Vagina (tissue), 2 donors: ENCODE data around the gene AIMP2. TPM values are rescaled to one million over a fixed set of nuclear protein-coding genes. Genes with fewer than 3 reads are reported as not detected.
A peak's percentile ranks its signal among the peaks of the same experiment; 100 is the strongest.

Source experiments
- DNase-seq, 2 donors: peaks; one replicate each; pipeline ENCODE4 v3.0.0-alpha.2; 2017; ENCODE audit errors: extremely low spot score in 2 of 2
- H3K27ac ChIP-seq: fragments of 200-600 bp; sonication (generic); one replicate; pipeline ENCODE4 v1.5.1; 2019
- H3K27me3 ChIP-seq: fragments of 200-600 bp; sonication (generic); one replicate; pipeline ENCODE4 v1.5.1; 2019
- H3K36me3 ChIP-seq, 2 donors: fragments of 200-600 bp; sonication (generic); one replicate each; pipeline ENCODE4 v1.5.1; 2017 to 2019
- H3K4me1 ChIP-seq: fragments of 200-600 bp; sonication (generic); one replicate; pipeline ENCODE4 v1.5.1; 2019
- H3K4me3 ChIP-seq, 2 donors: fragments of 200-600 bp; sonication (generic); 1 replicate in 1 of 2; 2 replicates in 1 of 2; pipeline ENCODE4 v1.5.1; 2016 to 2019
- H3K9me3 ChIP-seq: fragments of 200-600 bp; sonication (generic); one replicate; pipeline ENCODE4 v1.5.1; 2019
- POLR2A ChIP-seq, 2 donors: fragments of 450-650 bp; IDR thresholded peaks; one replicate each; pipeline ENCODE4 v1.6.1; 2017; ENCODE audit warnings: antibody characterized with exemption in 2 of 2, mild to moderate bottlenecking in 2 of 2, moderate library complexity in 2 of 2
- POLR2AphosphoS5 ChIP-seq, 2 donors: sonication (generic); formaldehyde crosslinking; IDR thresholded peaks; one replicate each; pipeline ENCODE4 v1.9.0; 2017; ENCODE audit warnings: antibody characterized with exemption in 2 of 2, mild to moderate bottlenecking in 2 of 2, low read depth in 1 of 2; ENCODE audit not compliant: insufficient read depth in 1 of 2
- intact Hi-C: fragments of 100-400 bp; cut with DNase I; formaldehyde crosslinking; loops from one replicate; pipeline ENCODE4 v1.15.1; 2023
- total RNA-seq: library from RNA; depleted of rRNA; stranded (reverse); fragments of >200 nt; gene quantifications from one replicate; pipeline ENCODE4 v1.2.3, GENCODE V29; 2016
- TF ChIP-seq, protein P1 (sequence below), 3 experiments: fragments of 450-650 bp in 2 of 3; fragments of 200-600 bp in 1 of 3; sonication (generic) in 1 of 3; IDR thresholded peaks; one replicate each; pipeline ENCODE4 v1.5.1; 2017 to 2019; ENCODE audit warnings: antibody characterized with exemption in 3 of 3, mild to moderate bottlenecking in 2 of 3, moderate library complexity in 2 of 3

AIMP2 gene
- total RNA-seq, 1 donor from 2014 or later = 38.1 TPM

DNA sequence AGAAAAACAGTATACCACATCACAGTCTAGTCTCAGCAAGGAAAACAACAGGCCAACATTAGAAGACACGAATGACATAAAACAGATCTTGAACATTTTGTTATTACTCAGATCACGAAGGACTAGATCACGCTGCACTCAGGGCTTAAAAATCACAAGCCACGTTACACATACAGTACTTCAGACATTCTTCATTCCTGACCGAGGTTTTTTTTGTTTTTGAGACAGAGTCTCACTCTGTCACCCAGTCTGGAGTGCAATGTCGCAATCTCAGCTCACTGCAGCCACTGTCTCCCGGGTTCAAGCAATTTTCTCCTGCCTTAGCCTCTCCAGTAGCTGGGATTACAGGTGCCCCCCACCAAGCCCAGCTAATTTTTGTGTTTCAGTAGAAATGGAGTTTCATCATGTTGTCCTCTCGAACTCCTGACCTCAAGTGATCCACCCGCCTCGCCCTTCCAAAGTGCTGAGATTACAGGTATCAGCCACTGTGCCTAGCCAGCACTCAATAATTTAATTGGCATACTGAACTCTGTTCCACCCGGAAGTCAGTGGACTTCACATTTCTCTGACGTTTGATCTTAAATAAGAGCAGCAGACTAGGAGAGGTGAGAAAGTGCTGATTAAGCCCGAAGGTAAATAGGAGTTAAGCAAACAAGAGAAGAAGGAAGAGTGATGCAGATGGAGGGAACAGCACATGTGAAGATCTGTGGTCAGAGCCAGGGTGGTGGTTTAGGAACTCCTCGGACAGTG is 3.5 kb downstream of the AIMP2 start:
- DNase-seq = no peak
- Histone ChIP-seq H3K4me3 (no peak overlapping the region), H3K9me3 (no peaks in the 10 kb centered on the region), H3K27ac (no peak overlapping the region), H3K4me1 (peaks cover 43% of the 10 kb centered on the region), H3K27me3 (no peaks in the 10 kb centered on the region), H3K36me3 (peaks cover 0 to 9% of the 10 kb centered on the region in 2 donors)
- intact Hi-C loops = no loop called here
- no peak for TF ChIP-seq POLR2AphosphoS5 (IDR thresholded peaks at IDR 0.05; ENCODE audit: insufficient read depth in 1 of 2, low read depth in 1 of 2)
- TF ChIP-seq POLR2A (IDR thresholded peaks at IDR 0.05) = no peak
- TF ChIP-seq, protein P1, sequence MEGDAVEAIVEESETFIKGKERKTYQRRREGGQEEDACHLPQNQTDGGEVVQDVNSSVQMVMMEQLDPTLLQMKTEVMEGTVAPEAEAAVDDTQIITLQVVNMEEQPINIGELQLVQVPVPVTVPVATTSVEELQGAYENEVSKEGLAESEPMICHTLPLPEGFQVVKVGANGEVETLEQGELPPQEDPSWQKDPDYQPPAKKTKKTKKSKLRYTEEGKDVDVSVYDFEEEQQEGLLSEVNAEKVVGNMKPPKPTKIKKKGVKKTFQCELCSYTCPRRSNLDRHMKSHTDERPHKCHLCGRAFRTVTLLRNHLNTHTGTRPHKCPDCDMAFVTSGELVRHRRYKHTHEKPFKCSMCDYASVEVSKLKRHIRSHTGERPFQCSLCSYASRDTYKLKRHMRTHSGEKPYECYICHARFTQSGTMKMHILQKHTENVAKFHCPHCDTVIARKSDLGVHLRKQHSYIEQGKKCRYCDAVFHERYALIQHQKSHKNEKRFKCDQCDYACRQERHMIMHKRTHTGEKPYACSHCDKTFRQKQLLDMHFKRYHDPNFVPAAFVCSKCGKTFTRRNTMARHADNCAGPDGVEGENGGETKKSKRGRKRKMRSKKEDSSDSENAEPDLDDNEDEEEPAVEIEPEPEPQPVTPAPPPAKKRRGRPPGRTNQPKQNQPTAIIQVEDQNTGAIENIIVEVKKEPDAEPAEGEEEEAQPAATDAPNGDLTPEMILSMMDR (IDR thresholded peaks at IDR 0.05) = no peak

DNA sequence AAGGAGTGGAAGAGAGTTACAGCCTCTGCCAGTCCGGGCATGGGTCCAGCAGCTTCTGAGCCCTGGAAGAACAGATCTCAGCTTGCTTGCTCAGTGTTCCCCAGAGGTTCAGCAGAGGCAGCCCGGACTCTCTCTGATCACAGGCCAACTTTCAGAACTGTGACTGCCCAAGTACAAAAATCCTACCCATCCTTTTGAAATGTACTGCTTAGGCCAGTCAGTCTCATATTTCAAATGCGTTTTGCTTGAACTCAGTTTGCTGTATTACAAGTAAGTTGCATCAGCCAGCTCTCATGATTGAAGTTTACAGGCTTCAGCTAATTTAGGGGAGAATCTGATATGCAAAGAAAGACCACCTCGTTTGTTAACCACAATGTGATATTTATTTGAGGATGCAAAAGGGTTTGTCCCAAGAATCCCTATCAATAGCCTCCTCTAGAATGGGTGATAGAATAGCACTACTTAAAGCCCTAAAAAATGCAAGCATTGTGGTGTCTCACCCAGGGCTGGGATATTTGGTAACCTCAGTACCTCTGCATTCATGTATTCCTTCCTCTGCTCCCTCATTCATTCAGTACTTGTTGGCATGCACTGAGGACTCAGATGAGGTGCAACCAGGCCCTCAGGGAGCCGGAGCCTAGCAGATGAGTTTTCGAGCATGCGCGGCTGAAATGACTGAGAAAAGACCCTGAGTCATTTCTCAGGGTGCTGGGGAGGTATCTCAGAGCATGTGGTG is 7.0 kb downstream of the AIMP2 start:
- Histone ChIP-seq H3K9me3 (no peaks in the 10 kb centered on the region), H3K27ac (peak overlapping the region; percentile 39), H3K4me1 (peaks cover 20% of the 10 kb centered on the region), H3K27me3 (no peaks in the 10 kb centered on the region), H3K36me3 (peaks cover 0 to 25% of the 10 kb centered on the region in 2 donors), H3K4me3 (no peak overlapping the region)
- no peak for DNase-seq
- no peak for TF ChIP-seq POLR2A (IDR thresholded peaks at IDR 0.05)
- TF ChIP-seq POLR2AphosphoS5 (IDR thresholded peaks at IDR 0.05; ENCODE audit: insufficient read depth in 1 of 2, low read depth in 1 of 2) = peak in 1 of 2 donors; percentile 20
- TF ChIP-seq, protein P1 (IDR thresholded peaks at IDR 0.05) = no peak
- intact Hi-C loops = no loop called here

DNA sequence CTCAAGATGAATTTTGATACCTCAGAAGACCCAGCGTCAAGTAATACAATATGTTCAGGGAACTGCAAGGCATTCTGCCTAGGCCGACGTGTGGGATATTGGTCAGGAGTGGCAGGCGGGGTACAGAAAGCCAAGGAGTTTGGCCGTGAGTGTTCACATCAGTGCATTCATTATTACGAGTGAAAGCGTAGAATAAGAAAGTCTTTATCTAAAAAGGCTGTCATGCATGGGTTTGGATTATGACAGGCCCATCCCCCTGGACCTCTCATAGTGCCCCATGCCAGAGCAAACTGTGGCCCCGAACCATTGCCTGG is 7.5 kb downstream of the AIMP2 start:
- Histone ChIP-seq H3K9me3 (no peaks in the 10 kb centered on the region), H3K27ac (no peak overlapping the region), H3K27me3 (no peaks in the 10 kb centered on the region), H3K36me3 (peaks cover 0 to 27% of the 10 kb centered on the region in 2 donors), H3K4me3 (no peak overlapping the region), H3K4me1 (peaks cover 15% of the 10 kb centered on the region)
- DNase-seq = no peak
- TF ChIP-seq, protein P1 (IDR thresholded peaks at IDR 0.05) = no peak
- TF ChIP-seq POLR2A (IDR thresholded peaks at IDR 0.05) (no peak), POLR2AphosphoS5 (IDR thresholded peaks at IDR 0.05; ENCODE audit: insufficient read depth in 1 of 2, low read depth in 1 of 2) (no peak)
- intact Hi-C loops = no loop called here

DNA sequence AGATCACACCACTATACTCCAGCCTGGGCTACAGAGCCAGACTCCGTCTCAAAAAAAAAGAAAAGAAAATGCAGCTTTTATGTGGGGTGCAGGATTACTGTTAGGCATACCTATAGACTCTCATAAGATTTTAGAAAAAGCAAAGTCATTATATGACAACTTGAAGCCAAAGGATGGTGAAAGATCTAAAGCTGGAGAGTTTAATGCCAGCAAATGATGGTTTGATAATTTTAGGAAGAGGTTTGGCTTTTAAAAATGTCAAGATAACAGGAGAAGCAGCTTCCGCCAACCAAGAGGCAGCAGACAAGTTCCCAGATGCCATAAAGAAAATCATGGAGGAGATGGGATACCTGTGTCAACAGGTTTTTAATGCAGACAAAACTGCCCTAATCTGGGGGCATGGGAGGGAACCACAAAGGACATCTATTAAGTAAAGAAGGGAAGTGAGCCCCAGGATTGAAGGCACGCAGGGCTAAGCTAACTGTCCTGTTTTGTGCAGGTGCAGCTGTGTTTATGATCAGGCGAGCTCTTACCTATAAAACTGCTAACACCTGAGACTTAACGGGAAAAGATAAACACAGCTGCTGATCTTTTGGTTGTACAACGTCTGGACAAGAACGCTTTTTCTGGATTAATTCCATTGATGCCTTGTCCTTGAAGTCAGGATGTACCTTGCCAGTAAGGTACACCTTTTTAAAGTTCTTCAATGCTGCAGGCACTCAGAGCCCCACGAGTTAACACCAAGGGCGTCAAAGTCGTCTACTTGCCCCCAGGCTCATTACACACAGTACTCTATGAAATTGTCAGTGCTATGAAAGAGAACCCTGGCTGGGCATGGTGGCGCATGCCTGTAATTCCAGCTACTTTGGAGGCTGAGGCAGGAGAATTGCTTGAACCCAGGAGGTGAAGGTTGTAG is 11.6 kb downstream of the AIMP2 start:
- Histone ChIP-seq H3K36me3 (peaks cover 7 to 60% of the 10 kb centered on the region in 2 donors), H3K27me3 (no peaks in the 10 kb centered on the region), H3K4me3 (no peak overlapping the region), H3K27ac (no peak overlapping the region), H3K4me1 (peaks cover under 1% of the 10 kb centered on the region), H3K9me3 (no peaks in the 10 kb centered on the region)
- TF ChIP-seq, protein P1 (IDR thresholded peaks at IDR 0.05) = no peak
- TF ChIP-seq POLR2A (IDR thresholded peaks at IDR 0.05) (no peak), POLR2AphosphoS5 (IDR thresholded peaks at IDR 0.05; ENCODE audit: insufficient read depth in 1 of 2, low read depth in 1 of 2) (no peak)
- intact Hi-C loops = no loop called here
- DNase-seq = no peak
